GM18868 (cell line): ENCODE measurements around the gene EPHA8.

Experiments used
- ATAC-seq: cut with Tn5 transposase; IDR thresholded peaks from one replicate; pipeline ENCODE4 v1.9.1; 2021; ENCODE audit warnings: mild to moderate bottlenecking, moderate library complexity; ENCODE audit not compliant: unreplicated experiment

Gene EPHA8

GRCh38 chr1:22563671-22564602 lies 648 bp downstream of the EPHA8 start:
- no peak for ATAC-seq

GRCh38 chr1:22566161-22566560 lies 2.9 kb downstream of the EPHA8 start:
- ATAC-seq, result no peak

GRCh38 chr1:22567197-22567596 lies 3.9 kb downstream of the EPHA8 start:
- ATAC-seq, result no peak

- ATAC-seq, result no peak
Observed at GRCh38 chr1:22567994-22568393, 4.7 kb downstream of the EPHA8 start.

- ATAC-seq, result no peak
Observed at GRCh38 chr1:22569269-22569668, 6.0 kb downstream of the EPHA8 start.

- ATAC-seq, result no peak
Observed at GRCh38 chr1:22570140-22570909, 7.0 kb downstream of the EPHA8 start.

- no peak for ATAC-seq
Observed at GRCh38 chr1:22572818-22573217, 9.5 kb downstream of the EPHA8 start.

- no peak for ATAC-seq
Observed at GRCh38 chr1:22573237-22573636, 9.9 kb downstream of the EPHA8 start.

GRCh38 chr1:22575532-22576149 lies 12.4 kb downstream of the EPHA8 start:
- ATAC-seq, result no peak

- no peak for ATAC-seq
Observed at GRCh38 chr1:22576150-22576544, 12.9 kb downstream of the EPHA8 start.

GRCh38 chr1:22576617-22577016 lies 13.3 kb downstream of the EPHA8 start:
- ATAC-seq, result no peak

- no peak for ATAC-seq
Observed at GRCh38 chr1:22578732-22579361, 15.6 kb downstream of the EPHA8 start.

- no peak for ATAC-seq
Observed at GRCh38 chr1:22579541-22580155, 16.4 kb downstream of the EPHA8 start.

- ATAC-seq, result no peak
Observed at GRCh38 chr1:22582661-22583635, 19.7 kb downstream of the EPHA8 start.

- no peak for ATAC-seq
Observed at GRCh38 chr1:22584001-22584562, 20.8 kb downstream of the EPHA8 start.

GRCh38 chr1:22584970-22585369 lies 21.7 kb downstream of the EPHA8 start:
- ATAC-seq, result no peak

- ATAC-seq, result no peak
Observed at GRCh38 chr1:22585471-22585870, 22.2 kb downstream of the EPHA8 start.

- no peak for ATAC-seq
Observed at GRCh38 chr1:22586356-22587130, 23.3 kb downstream of the EPHA8 start.
